CD14-positive monocyte (primary cell): ENCODE data around the gene ACTL7A. TPM values are rescaled to one million over a fixed set of nuclear protein-coding genes. Genes with fewer than 3 reads are reported as not detected.

Experiments
- DNase-seq, 3 donors: peaks; one replicate each; pipeline ENCODE4 v3.0.0-alpha.2; 2011 to 2022
- H2AFZ ChIP-seq: 2 replicates; pipeline ENCODE4 v1.6.0; 2012; ENCODE audit warnings: mild to moderate bottlenecking, low read depth, low read length, inconsistent platforms; ENCODE audit not compliant: insufficient read depth, poor library complexity, severe bottlenecking
- H3K27ac ChIP-seq, 2 donors: 1 replicate in 1 of 2; 2 replicates in 1 of 2; pipeline ENCODE4 v1.5.1; 2012 to 2013; ENCODE audit warnings: low read length in 2 of 2, control low read depth in 1 of 2, inconsistent platforms in 1 of 2, low read depth in 1 of 2, mild to moderate bottlenecking in 1 of 2
- H3K27me3 ChIP-seq, 2 donors: one replicate each; pipeline versions ENCODE4 v1.6.0 to v1.6.1; 2011 to 2013; ENCODE audit warnings: low read length in 2 of 2; ENCODE audit not compliant: control insufficient read depth in 2 of 2, insufficient read depth in 2 of 2
- H3K36me3 ChIP-seq, 2 donors: replicated peaks in 1 of 2; 1 replicate in 1 of 2; 2 replicates in 1 of 2; pipeline versions ENCODE4 v1.5.1 to v1.6.1; 2012 to 2013; ENCODE audit warnings: low read length in 2 of 2, control low read depth in 1 of 2, inconsistent platforms in 1 of 2, mild to moderate bottlenecking in 1 of 2; ENCODE audit not compliant: insufficient read depth in 2 of 2, control insufficient read depth in 1 of 2
- H3K4me1 ChIP-seq, 2 donors: 1 replicate in 1 of 2; 2 replicates in 1 of 2; pipeline versions ENCODE4 v1.5.1 to v1.6.1; 2012 to 2013; ENCODE audit warnings: low read length in 2 of 2, control low read depth in 1 of 2, inconsistent platforms in 1 of 2, mild to moderate bottlenecking in 1 of 2, moderate library complexity in 1 of 2; ENCODE audit not compliant: insufficient read depth in 2 of 2, control insufficient read depth in 1 of 2
- H3K4me2 ChIP-seq: replicated peaks from 2 replicates; pipeline ENCODE3; 2012; ENCODE audit warnings: low read length, moderate library complexity, mild to moderate bottlenecking; ENCODE audit not compliant: poor library complexity, severe bottlenecking; ENCODE audit errors: extremely low read depth
- H3K4me3 ChIP-seq, 3 experiments: fragments of 200-600 bp in 1 of 3; sonication (generic) in 1 of 3; replicated peaks in 1 of 3; 1 replicate in 2 of 3; 2 replicates in 1 of 3; pipeline ENCODE4 v1.5.1; 2011 to 2013; ENCODE audit warnings: low read length in 3 of 3, mild to moderate bottlenecking in 3 of 3, control low read depth in 2 of 3, low read depth in 2 of 3, inconsistent platforms in 1 of 3, moderate library complexity in 1 of 3
- H3K79me2 ChIP-seq: 2 replicates; pipeline ENCODE4 v1.6.0; 2012; ENCODE audit warnings: mild to moderate bottlenecking, control low read depth, inconsistent platforms, low read length, moderate library complexity; ENCODE audit not compliant: insufficient read depth
- H3K9ac ChIP-seq: 2 replicates; pipeline ENCODE4 v1.6.0; 2017; ENCODE audit warnings: low read length, mild to moderate bottlenecking; ENCODE audit not compliant: insufficient read depth, poor library complexity, severe bottlenecking
- H3K9me3 ChIP-seq, 2 donors: replicated peaks in 1 of 2; 1 replicate in 1 of 2; 2 replicates in 1 of 2; pipeline versions ENCODE4 v1.5.1 to v1.6.1; 2012 to 2013; ENCODE audit warnings: low read length in 2 of 2, control low read depth in 1 of 2; ENCODE audit not compliant: control insufficient read depth in 1 of 2, insufficient read depth in 1 of 2
- H4K20me1 ChIP-seq: 2 replicates; pipeline ENCODE4 v1.6.0; 2012; ENCODE audit warnings: mild to moderate bottlenecking, low read length, control low read depth, moderate library complexity; ENCODE audit not compliant: insufficient read depth
- H3K27ac Mint-ChIP-seq, 7 donors: one replicate each; pipeline ENCODE4 v1.8.0; 2020; ENCODE audit warnings: mild to moderate bottlenecking in 7 of 7, mixed read lengths in 7 of 7, moderate library complexity in 6 of 7, inconsistent platforms in 2 of 7
- H3K27me3 Mint-ChIP-seq, 3 donors: one replicate each; pipeline ENCODE4 v1.8.0; 2021 to 2022; ENCODE audit warnings: low read depth in 3 of 3, mild to moderate bottlenecking in 3 of 3, mixed read lengths in 3 of 3, moderate library complexity in 3 of 3, inconsistent platforms in 1 of 3
- H3K36me3 Mint-ChIP-seq, 2 donors: one replicate each; pipeline ENCODE4 v1.8.0; 2020; ENCODE audit warnings: mixed read lengths in 2 of 2, inconsistent platforms in 1 of 2, mild to moderate bottlenecking in 1 of 2
- H3K4me1 Mint-ChIP-seq: one replicate; pipeline ENCODE4 v1.8.0; 2020; ENCODE audit warnings: mild to moderate bottlenecking, mixed read lengths
- H3K4me3 Mint-ChIP-seq, 2 donors: one replicate each; pipeline ENCODE4 v1.8.0; 2020; ENCODE audit warnings: mild to moderate bottlenecking in 2 of 2, mixed read lengths in 2 of 2, moderate library complexity in 1 of 2
- H3K9me3 Mint-ChIP-seq, 7 donors: one replicate each; pipeline ENCODE4 v1.8.0; 2020 to 2022; ENCODE audit warnings: mixed read lengths in 7 of 7, mild to moderate bottlenecking in 6 of 7, moderate library complexity in 6 of 7, inconsistent platforms in 2 of 7
- CTCF ChIP-seq: fragments of 200-600 bp; IDR thresholded peaks from one replicate; pipeline ENCODE4 v1.8.0; 2022; ENCODE audit warnings: antibody characterized with exemption, mild to moderate bottlenecking
- WGBS: methylation state at CpG from one replicate; pipeline ENCODE4 v1.1.5; 2013; ENCODE audit warnings: missing lambda C conversion rate; ENCODE audit not compliant: insufficient coverage; 5-methylcytosine and 5-hydroxymethylcytosine counted together
- intact Hi-C, 2 donors: fragments of 100-400 bp; cut with micrococcal nuclease; formaldehyde crosslinking; loops; one replicate each; pipeline versions ENCODE4 v1.15.0 to v1.15.1; 2023
- polyA plus RNA-seq, 3 donors: library from polyadenylated mRNA; depleted of rRNA in 1 of 3; unstranded in 2 of 3; stranded (reverse) in 1 of 3; fragments of 300-500 nt in 2 of 3; fragments of >200 nt in 1 of 3; fragmentation: Illumina TruSeq in 2 of 3; gene quantifications; 1 replicate in 2 of 3; 2 replicates in 1 of 3; pipeline ENCODE4 v1.2.3, GENCODE V29; 2012 to 2021

Gene ACTL7A
- polyA plus RNA-seq, 3 donors, result not detected

GRCh38 chr9:108832179-108832500, 29.9 kb upstream of the ACTL7A start:
- DNase-seq, result no peak
- Histone ChIP-seq H3K27me3 (no peaks in the 10 kb centered on the region), H3K9ac (no peak overlapping the region), H3K4me3 (no peak overlapping the region), H3K79me2 (no peaks in the 10 kb centered on the region), H3K4me1 (peaks cover 22 to 25% of the 10 kb centered on the region in 2 donors), H3K27ac (no peak overlapping the region), H3K4me2 (no peak overlapping the region), H4K20me1 (no peaks in the 10 kb centered on the region), H2AFZ (no peak overlapping the region), H3K36me3 (no peaks in the 10 kb centered on the region), H3K9me3 (no peaks in the 10 kb centered on the region)
- TF ChIP-seq CTCF, result no peak
- H3K4me1 Mint-ChIP-seq, result peaks cover 25% of the 10 kb centered on the region
- H3K4me3 Mint-ChIP-seq, result no peak overlapping the region
- H3K9me3 Mint-ChIP-seq, result peaks cover 0 to 4% (median 0%) of the 10 kb centered on the region in 7 donors
- no peaks in the 10 kb centered on the region for H3K36me3 Mint-ChIP-seq
- H3K27me3 Mint-ChIP-seq, result peaks cover 0 to 3% (median 2%) of the 10 kb centered on the region in 3 donors
- intact Hi-C loops, result no loop called here
- H3K27ac Mint-ChIP-seq, result no peak overlapping the region
- no CpG with 5 or more reads among the region's 3 CpGs for WGBS

DNA sequence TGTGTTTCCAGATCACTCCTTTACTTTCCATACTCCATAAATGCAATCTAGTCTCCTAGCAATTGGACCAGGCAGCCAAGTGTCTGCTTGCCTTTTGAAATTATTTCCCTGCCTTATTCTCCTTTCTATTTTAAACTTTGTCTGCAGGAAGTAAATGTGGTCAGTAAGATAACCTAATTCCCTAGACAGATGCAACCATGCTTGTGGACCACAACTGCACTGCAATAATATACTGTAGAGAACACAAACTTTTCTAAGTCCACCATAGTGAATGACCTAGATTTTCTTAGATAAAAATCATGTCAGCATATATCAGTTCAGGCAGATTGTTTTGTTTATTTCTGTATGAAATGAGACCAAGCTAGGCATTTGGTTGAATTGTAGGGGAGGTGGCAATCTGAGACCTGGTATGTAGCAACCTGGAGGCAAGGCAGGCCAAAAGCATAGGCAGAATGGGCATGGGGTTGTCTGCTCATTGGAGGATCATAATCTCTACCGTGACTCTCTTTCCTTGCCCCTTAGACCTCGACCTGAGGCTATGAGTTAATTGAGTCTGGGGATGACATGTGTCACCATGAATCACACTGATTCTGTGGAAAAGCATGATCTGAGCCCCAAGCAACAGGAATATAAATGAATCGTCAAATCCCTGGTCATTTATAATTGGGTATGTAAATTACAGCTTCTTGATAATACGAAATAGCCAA, 27.0 kb upstream of the ACTL7A start:
- peak overlapping the region in 3 of 7 donors; percentile 16 to 46 (median 31) for H3K27ac Mint-ChIP-seq
- H3K9ac ChIP-seq, result no peak overlapping the region

More for the DNA sequence above, 27.0 kb upstream of the ACTL7A start:
- intact Hi-C loops, result no loop called here
- Mint-ChIP-seq H3K4me3 (peak overlapping the region in 1 of 2 donors; percentile 39), H3K36me3 (no peaks in the 10 kb centered on the region), H3K9me3 (peaks cover 0 to 4% (median 0%) of the 10 kb centered on the region in 7 donors), H3K4me1 (peaks cover 25% of the 10 kb centered on the region), H3K27me3 (peaks cover 0 to 3% (median 2%) of the 10 kb centered on the region in 3 donors)
- 47% methylated on average over 3 of the region's 4 CpGs for WGBS
- no peaks in the 10 kb centered on the region for H3K79me2 ChIP-seq
- peak overlapping the region; percentile 9 for H3K4me2 ChIP-seq
- H3K9me3 ChIP-seq, result no peaks in the 10 kb centered on the region
- peak overlapping the region; percentile 25 for H2AFZ ChIP-seq
- peak overlapping the region in 1 of 2 donors; percentile 45 for H3K27ac ChIP-seq
- no peaks in the 10 kb centered on the region for H3K27me3 ChIP-seq
- H4K20me1 ChIP-seq, result no peaks in the 10 kb centered on the region
- H3K4me3 ChIP-seq, result no peak overlapping the region
- H3K4me1 ChIP-seq, result peaks cover 22 to 31% of the 10 kb centered on the region in 2 donors
- TF ChIP-seq CTCF, result no peak
- no peaks in the 10 kb centered on the region for H3K36me3 ChIP-seq
- peak in 1 of 3 donors; percentile 40 for DNase-seq
